CD14-positive monocyte (primary cell): Measurements from ENCODE around the gene HADHA. TPM values are rescaled to one million over a fixed set of nuclear protein-coding genes. Genes with fewer than 3 reads are reported as not detected.

Source experiments
- DNase-seq, 3 donors: peaks; one replicate each; pipeline ENCODE4 v3.0.0-alpha.2; 2011 to 2022
- H2AFZ ChIP-seq: 2 replicates; pipeline ENCODE4 v1.6.0; 2012; ENCODE audit warnings: mild to moderate bottlenecking, low read depth, low read length, inconsistent platforms; ENCODE audit not compliant: insufficient read depth, poor library complexity, severe bottlenecking
- H3K27ac ChIP-seq, 2 donors: 1 replicate in 1 of 2; 2 replicates in 1 of 2; pipeline ENCODE4 v1.5.1; 2012 to 2013; ENCODE audit warnings: low read length in 2 of 2, control low read depth in 1 of 2, inconsistent platforms in 1 of 2, low read depth in 1 of 2, mild to moderate bottlenecking in 1 of 2
- H3K27me3 ChIP-seq, 2 donors: one replicate each; pipeline versions ENCODE4 v1.6.0 to v1.6.1; 2011 to 2013; ENCODE audit warnings: low read length in 2 of 2; ENCODE audit not compliant: control insufficient read depth in 2 of 2, insufficient read depth in 2 of 2
- H3K36me3 ChIP-seq, 2 donors: replicated peaks in 1 of 2; 1 replicate in 1 of 2; 2 replicates in 1 of 2; pipeline versions ENCODE4 v1.5.1 to v1.6.1; 2012 to 2013; ENCODE audit warnings: low read length in 2 of 2, control low read depth in 1 of 2, inconsistent platforms in 1 of 2, mild to moderate bottlenecking in 1 of 2; ENCODE audit not compliant: insufficient read depth in 2 of 2, control insufficient read depth in 1 of 2
- H3K4me1 ChIP-seq, 2 donors: 1 replicate in 1 of 2; 2 replicates in 1 of 2; pipeline versions ENCODE4 v1.5.1 to v1.6.1; 2012 to 2013; ENCODE audit warnings: low read length in 2 of 2, control low read depth in 1 of 2, inconsistent platforms in 1 of 2, mild to moderate bottlenecking in 1 of 2, moderate library complexity in 1 of 2; ENCODE audit not compliant: insufficient read depth in 2 of 2, control insufficient read depth in 1 of 2
- H3K4me2 ChIP-seq: replicated peaks from 2 replicates; pipeline ENCODE3; 2012; ENCODE audit warnings: low read length, moderate library complexity, mild to moderate bottlenecking; ENCODE audit not compliant: poor library complexity, severe bottlenecking; ENCODE audit errors: extremely low read depth
- H3K4me3 ChIP-seq, 3 experiments: fragments of 200-600 bp in 1 of 3; sonication (generic) in 1 of 3; replicated peaks in 1 of 3; 1 replicate in 2 of 3; 2 replicates in 1 of 3; pipeline ENCODE4 v1.5.1; 2011 to 2013; ENCODE audit warnings: low read length in 3 of 3, mild to moderate bottlenecking in 3 of 3, control low read depth in 2 of 3, low read depth in 2 of 3, inconsistent platforms in 1 of 3, moderate library complexity in 1 of 3
- H3K79me2 ChIP-seq: 2 replicates; pipeline ENCODE4 v1.6.0; 2012; ENCODE audit warnings: mild to moderate bottlenecking, control low read depth, inconsistent platforms, low read length, moderate library complexity; ENCODE audit not compliant: insufficient read depth
- H3K9ac ChIP-seq: 2 replicates; pipeline ENCODE4 v1.6.0; 2017; ENCODE audit warnings: low read length, mild to moderate bottlenecking; ENCODE audit not compliant: insufficient read depth, poor library complexity, severe bottlenecking
- H3K9me3 ChIP-seq, 2 donors: replicated peaks in 1 of 2; 1 replicate in 1 of 2; 2 replicates in 1 of 2; pipeline versions ENCODE4 v1.5.1 to v1.6.1; 2012 to 2013; ENCODE audit warnings: low read length in 2 of 2, control low read depth in 1 of 2; ENCODE audit not compliant: control insufficient read depth in 1 of 2, insufficient read depth in 1 of 2
- H4K20me1 ChIP-seq: 2 replicates; pipeline ENCODE4 v1.6.0; 2012; ENCODE audit warnings: mild to moderate bottlenecking, low read length, control low read depth, moderate library complexity; ENCODE audit not compliant: insufficient read depth
- H3K27ac Mint-ChIP-seq, 7 donors: one replicate each; pipeline ENCODE4 v1.8.0; 2020; ENCODE audit warnings: mild to moderate bottlenecking in 7 of 7, mixed read lengths in 7 of 7, moderate library complexity in 6 of 7, inconsistent platforms in 2 of 7
- H3K27me3 Mint-ChIP-seq, 3 donors: one replicate each; pipeline ENCODE4 v1.8.0; 2021 to 2022; ENCODE audit warnings: low read depth in 3 of 3, mild to moderate bottlenecking in 3 of 3, mixed read lengths in 3 of 3, moderate library complexity in 3 of 3, inconsistent platforms in 1 of 3
- H3K36me3 Mint-ChIP-seq, 2 donors: one replicate each; pipeline ENCODE4 v1.8.0; 2020; ENCODE audit warnings: mixed read lengths in 2 of 2, inconsistent platforms in 1 of 2, mild to moderate bottlenecking in 1 of 2
- H3K4me1 Mint-ChIP-seq: one replicate; pipeline ENCODE4 v1.8.0; 2020; ENCODE audit warnings: mild to moderate bottlenecking, mixed read lengths
- H3K4me3 Mint-ChIP-seq, 2 donors: one replicate each; pipeline ENCODE4 v1.8.0; 2020; ENCODE audit warnings: mild to moderate bottlenecking in 2 of 2, mixed read lengths in 2 of 2, moderate library complexity in 1 of 2
- H3K9me3 Mint-ChIP-seq, 7 donors: one replicate each; pipeline ENCODE4 v1.8.0; 2020 to 2022; ENCODE audit warnings: mixed read lengths in 7 of 7, mild to moderate bottlenecking in 6 of 7, moderate library complexity in 6 of 7, inconsistent platforms in 2 of 7
- CTCF ChIP-seq: fragments of 200-600 bp; IDR thresholded peaks from one replicate; pipeline ENCODE4 v1.8.0; 2022; ENCODE audit warnings: antibody characterized with exemption, mild to moderate bottlenecking
- WGBS: methylation state at CpG from one replicate; pipeline ENCODE4 v1.1.5; 2013; ENCODE audit warnings: missing lambda C conversion rate; ENCODE audit not compliant: insufficient coverage; 5-methylcytosine and 5-hydroxymethylcytosine counted together
- intact Hi-C, 2 donors: fragments of 100-400 bp; cut with micrococcal nuclease; formaldehyde crosslinking; loops; one replicate each; pipeline versions ENCODE4 v1.15.0 to v1.15.1; 2023
- polyA plus RNA-seq, 3 donors: library from polyadenylated mRNA; depleted of rRNA in 1 of 3; unstranded in 2 of 3; stranded (reverse) in 1 of 3; fragments of 300-500 nt in 2 of 3; fragments of >200 nt in 1 of 3; fragmentation: Illumina TruSeq in 2 of 3; gene quantifications; 1 replicate in 2 of 3; 2 replicates in 1 of 3; pipeline ENCODE4 v1.2.3, GENCODE V29; 2012 to 2021

Gene HADHA
- polyA plus RNA-seq, 3 donors = 60.2 to 187 (median 155) TPM

GRCh38 chr2:26172871-26173775 is 71.3 kb downstream of the HADHA start, which contains the start of gene GAREM2:
Gene GAREM2, plus strand, starts transcription at chr2:26173088. Its CDS starts 133 bp downstream, at chr2:26173221.
- under 1% methylated on average over 72 of the region's 102 CpGs for WGBS
- Histone ChIP-seq H3K27me3 (peaks cover 15 to 49% of the 10 kb centered on the region in 2 donors), H3K79me2 (no peaks in the 10 kb centered on the region), H3K4me1 (peaks cover 9 to 14% of the 10 kb centered on the region in 2 donors), H3K36me3 (no peaks in the 10 kb centered on the region), H3K9ac (no peak within 1 kb of the TSS), H2AFZ (peak within 1 kb of the TSS; percentile 59), H3K4me2 (peak within 1 kb of the TSS; percentile 74), H4K20me1 (no peaks in the 10 kb centered on the region), H3K9me3 (no peaks in the 10 kb centered on the region), H3K27ac (no peak within 1 kb of the TSS), H3K4me3 (peak within 1 kb of the TSS in 1 of 3 experiments; percentile 63)
- Mint-ChIP-seq H3K4me1 (peaks cover 13% of the 10 kb centered on the region), H3K27ac (no peak within 1 kb of the TSS), H3K9me3 (peaks cover 7 to 17% (median 11%) of the 10 kb centered on the region in 7 donors), H3K4me3 (peak within 1 kb of the TSS; percentile 71 to 92), H3K36me3 (peaks cover 12 to 15% of the 10 kb centered on the region in 2 donors), H3K27me3 (peaks cover 54 to 78% (median 57%) of the 10 kb centered on the region in 3 donors)
- peak in 1 of 3 donors; percentile 7 for DNase-seq
- no peak for TF ChIP-seq CTCF
- intact Hi-C loops = no loop called here

- Histone ChIP-seq H3K9me3 (no peaks in the 10 kb centered on the region), H3K9ac (no peak overlapping the region), H3K4me1 (peaks cover 9 to 14% of the 10 kb centered on the region in 2 donors), H2AFZ (peak overlapping the region; percentile 59), H3K36me3 (no peaks in the 10 kb centered on the region), H3K79me2 (no peaks in the 10 kb centered on the region), H3K4me2 (peak overlapping the region; percentile 57), H4K20me1 (no peaks in the 10 kb centered on the region), H3K27ac (no peak overlapping the region), H3K4me3 (no peak overlapping the region), H3K27me3 (peaks cover 15 to 47% of the 10 kb centered on the region in 2 donors)
- WGBS = 19% methylated on average over 33 of the region's 56 CpGs
- no peak for TF ChIP-seq CTCF
- peaks cover 13% of the 10 kb centered on the region for H3K4me1 Mint-ChIP-seq
- no peak overlapping the region for H3K27ac Mint-ChIP-seq
- intact Hi-C loops = no loop called here
- peak overlapping the region; percentile 71 to 92 for H3K4me3 Mint-ChIP-seq
- no peak for DNase-seq
- peaks cover 12 to 15% of the 10 kb centered on the region in 2 donors for H3K36me3 Mint-ChIP-seq
- H3K9me3 Mint-ChIP-seq = peaks cover 7 to 17% (median 11%) of the 10 kb centered on the region in 7 donors
- H3K27me3 Mint-ChIP-seq = peaks cover 47 to 70% (median 52%) of the 10 kb centered on the region in 3 donors
Observed at GRCh38 chr2:26172189-26172870, 72.1 kb downstream of the HADHA start.
